HPDE6-E6E7 (cell line): Measurements from ENCODE around the gene TUBA4B.

Experiments used
- DNase-seq: peaks from one replicate; pipeline ENCODE4 v3.0.0; 2011; ENCODE audit warnings: missing footprints; ENCODE audit errors: extremely low spot score

The TUBA4B gene

GRCh38 chr2:219218732-219219701, 34.0 kb upstream of the TUBA4B start, which contains the start of gene ABCB6:
Gene ABCB6, minus strand, starts transcription at chr2:219218958. Its CDS starts 285 bp downstream, at chr2:219218673.
- DNase-seq, result peak; percentile 91

- DNase-seq, result no peak
Observed at GRCh38 chr2:219219784-219220532, 33.1 kb upstream of the TUBA4B start.

- DNase-seq, result no peak
Observed at GRCh38 chr2:219220652-219221402, 32.2 kb upstream of the TUBA4B start.

- DNase-seq, result no peak
Observed at GRCh38 chr2:219221957-219222518, 31.0 kb upstream of the TUBA4B start.

- DNase-seq, result no peak
Observed at GRCh38 chr2:219223831-219224610, 29.0 kb upstream of the TUBA4B start.

DNA sequence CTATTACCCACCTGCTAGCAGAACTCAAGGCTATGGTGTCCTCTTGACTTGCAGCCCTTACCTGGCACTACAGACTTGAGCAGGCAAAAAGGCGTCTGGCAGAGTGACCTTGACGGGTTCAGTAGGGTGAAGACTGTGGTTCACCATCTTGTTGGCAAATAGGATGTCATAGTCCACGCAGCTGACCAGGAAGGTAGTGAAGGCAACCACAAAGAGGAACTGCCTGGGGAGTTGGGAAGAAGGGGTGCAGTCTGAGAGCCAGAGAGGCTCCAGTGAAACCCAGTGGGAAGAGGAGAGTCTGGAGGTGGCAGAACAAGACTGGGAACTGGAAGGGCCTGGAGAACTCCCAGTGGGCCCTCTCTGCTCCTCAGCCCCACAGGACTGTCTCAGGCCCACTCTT, 27.7 kb upstream of the TUBA4B start:
- DNase-seq, result no peak

DNA sequence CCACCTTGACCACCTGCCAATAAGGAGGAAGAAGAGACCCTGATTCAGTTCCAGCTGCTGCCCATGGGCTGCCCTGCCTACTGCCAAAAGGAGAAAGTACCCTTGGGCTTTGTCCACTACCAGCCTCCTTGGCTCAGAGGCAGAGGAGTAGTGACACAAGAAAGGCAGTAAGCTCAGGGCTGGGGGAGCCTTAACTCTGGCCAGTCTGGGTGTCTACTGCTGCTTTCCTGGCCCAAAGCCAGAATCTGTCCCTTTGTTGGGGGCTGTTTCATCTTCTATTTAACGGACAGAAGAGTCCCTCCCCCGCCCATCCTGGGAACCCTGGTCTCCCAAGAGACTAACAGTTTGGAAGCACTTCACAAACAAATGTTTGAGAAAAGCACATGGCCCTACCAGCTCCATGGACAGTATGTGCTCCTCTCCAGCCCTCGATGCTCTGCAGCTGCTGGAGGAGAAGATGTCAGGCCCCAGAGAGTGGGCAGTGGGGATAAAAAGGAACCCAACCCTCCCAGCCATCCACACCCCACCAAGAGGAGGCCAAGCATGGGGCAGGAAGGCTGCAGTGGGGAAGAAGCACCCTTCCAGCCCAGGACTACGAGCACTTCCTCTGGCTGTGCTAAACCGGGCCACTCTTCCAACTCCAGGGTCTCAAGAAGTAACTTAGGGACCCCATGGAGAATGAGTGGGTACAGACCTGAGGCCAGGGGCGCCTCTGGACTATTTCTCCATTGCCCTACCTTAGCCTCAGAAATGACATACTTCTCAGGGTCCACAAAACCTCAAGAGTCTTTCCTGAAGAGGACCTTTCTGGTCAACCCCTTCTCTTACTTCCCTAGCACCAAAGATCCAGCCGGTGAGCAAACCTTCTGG, 24.8 kb upstream of the TUBA4B start:
- no peak for DNase-seq

- DNase-seq, result no peak
Observed at GRCh38 chr2:219228911-219229304, 24.1 kb upstream of the TUBA4B start.

GRCh38 chr2:219229305-219230058, 23.6 kb upstream of the TUBA4B start, which contains the start of the genes ANKZF1 and ATG9A:
Gene ANKZF1, plus strand, starts transcription at chr2:219229806. Its CDS starts 452 bp downstream, at chr2:219230258.
Gene ATG9A, minus strand, starts transcription at chr2:219229636. Its CDS starts 1,612 bp downstream, at chr2:219228024.
- DNase-seq, result peak; percentile 99

DNA sequence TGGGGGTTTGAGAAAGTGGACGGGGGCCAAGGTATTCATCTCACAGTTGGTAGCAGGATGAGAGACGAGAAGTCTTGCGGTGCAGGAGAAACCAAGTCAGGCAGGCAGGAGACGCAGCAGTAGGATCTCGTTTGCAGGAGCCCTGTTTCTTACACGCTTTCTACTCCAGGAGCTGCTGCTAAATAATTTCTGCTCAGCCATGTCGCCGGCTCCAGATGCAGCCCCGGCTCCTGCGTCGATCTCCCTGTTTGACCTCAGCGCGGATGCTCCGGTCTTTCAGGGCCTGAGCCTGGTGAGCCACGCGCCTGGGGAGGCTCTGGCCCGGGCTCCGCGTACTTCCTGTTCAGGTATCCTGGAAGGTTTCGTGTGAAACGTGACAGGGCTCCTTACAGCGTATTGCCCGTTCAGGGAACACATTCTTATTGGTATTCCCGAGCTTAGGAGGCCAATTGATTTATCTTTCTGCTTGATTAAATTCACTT, 22.9 kb upstream of the TUBA4B start:
- no peak for DNase-seq

DNA sequence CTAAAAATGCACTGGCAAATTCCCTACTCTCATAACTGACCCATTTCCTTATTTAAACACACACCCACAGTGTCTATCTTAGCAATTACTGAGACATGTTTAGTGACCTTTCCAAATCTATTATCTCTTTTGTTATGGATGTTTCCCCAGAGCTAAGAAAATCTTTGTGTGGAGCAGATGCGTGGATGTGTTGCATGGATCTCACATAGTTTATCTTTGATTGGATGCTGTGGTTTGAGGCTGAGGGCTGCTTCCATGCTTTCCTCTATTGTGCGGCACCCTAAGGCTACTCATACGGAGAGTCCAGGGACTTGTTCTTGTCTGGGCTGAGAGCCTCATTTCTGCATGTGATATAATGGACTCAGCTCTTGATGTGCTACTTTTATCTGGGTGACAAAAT, 18.7 kb upstream of the TUBA4B start:
- no peak for DNase-seq

GRCh38 chr2:219243291-219243761, 9.7 kb upstream of the TUBA4B start:
- no peak for DNase-seq

GRCh38 chr2:219244789-219245147, 8.3 kb upstream of the TUBA4B start:
- no peak for DNase-seq

DNA sequence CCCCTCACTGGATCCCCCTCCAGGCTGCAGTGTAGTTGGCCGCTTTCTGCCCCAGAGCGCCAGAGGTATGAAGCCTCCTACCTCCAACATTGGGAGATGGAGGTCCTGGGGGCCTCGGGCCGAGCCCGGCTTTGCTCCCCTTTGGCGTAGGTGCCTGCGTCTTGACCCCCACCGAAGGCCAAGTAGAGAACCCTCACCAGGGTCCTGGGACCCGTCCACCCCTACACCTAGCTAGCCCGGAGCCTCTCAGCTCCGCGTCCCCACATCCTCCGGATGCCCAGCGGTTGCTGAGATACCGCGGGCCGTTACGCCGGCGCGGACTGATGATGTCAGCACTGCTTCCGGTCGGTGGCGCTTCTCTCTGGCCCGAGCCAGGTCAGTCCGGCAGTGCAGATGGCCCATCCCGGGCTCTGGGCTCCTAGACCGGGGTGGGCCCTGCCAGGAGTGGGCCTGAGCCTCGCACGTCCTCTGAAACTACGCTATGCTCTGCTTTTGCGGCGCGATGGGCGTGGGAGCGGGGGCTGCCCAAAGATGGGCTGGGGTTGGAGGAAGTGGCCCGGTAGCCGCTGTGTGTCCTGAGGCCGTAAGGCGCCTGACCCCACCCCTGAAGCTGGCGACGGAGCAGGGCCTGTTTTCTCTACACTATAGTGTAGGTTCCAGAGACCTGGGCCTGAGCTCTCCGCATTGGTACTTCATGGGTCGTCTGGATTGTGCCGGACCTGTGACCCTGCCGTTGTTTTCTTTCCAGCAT, 7.7 kb upstream of the TUBA4B start, which contains the start of the genes GLB1L and STK16:
Gene GLB1L, minus strand, starts transcription at position 297 of the 751 bp plus-strand sequence. CDS start 1,871 bp downstream, outside the sequence.
Gene STK16, plus strand, starts transcription at position 332 of the 751 bp plus-strand sequence. CDS start 521 bp downstream, outside the sequence.
- DNase-seq, result peak; percentile 88

GRCh38 chr2:219245899-219246230, 7.2 kb upstream of the TUBA4B start:
- no peak for DNase-seq

DNA sequence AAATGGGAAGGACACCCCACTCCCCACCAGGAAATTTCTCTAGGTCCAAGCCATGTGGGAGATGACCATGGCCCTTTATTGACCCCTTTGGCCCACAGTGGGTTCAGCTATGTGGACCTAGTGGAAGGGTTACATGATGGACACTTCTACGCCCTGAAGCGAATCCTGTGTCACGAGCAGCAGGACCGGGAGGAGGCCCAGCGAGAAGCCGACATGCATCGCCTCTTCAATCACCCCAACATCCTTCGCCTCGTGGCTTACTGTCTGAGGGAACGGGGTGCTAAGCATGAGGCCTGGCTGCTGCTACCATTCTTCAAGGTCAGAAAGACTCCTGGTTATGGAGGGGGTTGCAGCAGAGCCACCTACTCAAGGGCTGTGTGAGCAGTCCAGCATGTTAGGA, 6.5 kb upstream of the TUBA4B start:
- DNase-seq, result no peak
